ENCODE data around the gene TRIM7. TPM values are rescaled to one million over a fixed set of nuclear protein-coding genes. Genes with fewer than 3 reads are reported as not detected.

Gene TRIM7
- total and polyA plus RNA-seq, 2 donors (not counting 1 experiment from before 2014, with no cell fraction given), result 1.7 to 7.4 TPM

- DNase-seq, result peak; percentile 91
- ChIA-PET CTCF (interaction anchor here (0.6 to 7.7 kb wide), 14 partner anchors 10 to 378 kb away, joined by 3 to 105 read pairs (median 3); partner anchors contain the start of genes TRIM41, TRIM52 and TRIM7), POLR2A (interaction anchor here (0.7 to 7.2 kb wide), 13 partner anchors 10 to 378 kb away, joined by 3 to 74 read pairs (median 6); partner anchors contain the start of genes RACK1, TRIM41, TRIM52 and TRIM7)
- peaks cover 55% of the 10 kb centered on the region for H3K4me1 Mint-ChIP-seq
- under 1% methylated on average over 28 of the region's 35 CpGs for WGBS (ENCODE audit: insufficient coverage)
- no peaks in the 10 kb centered on the region for H3K27me3 ChIP-seq (replicated peaks in 1 of 4; ENCODE audit: control extremely low read depth in 1 of 4, control insufficient read depth in 3 of 4, insufficient read depth in 4 of 4, low read length in 3 of 4)
- no peaks in the 10 kb centered on the region for H3K36me3 ChIP-seq (replicated peaks in 1 of 2; ENCODE audit: control extremely low read depth in 1 of 2, control insufficient read depth in 1 of 2, extremely low read depth in 1 of 2, insufficient read depth in 2 of 2, low read length in 1 of 2)
- intact Hi-C loops (cut with micrococcal nuclease), result loop anchor here (2.0 kb wide), 2 partner anchors 16 to 328 kb away; partner anchors contain the start of gene ZFP62
- peak overlapping the region; percentile 77 for H2AFZ ChIP-seq (ENCODE audit: insufficient read depth, low read depth, low read length, poor library complexity, severe bottlenecking)
- H3K27ac ChIP-seq (ENCODE audit: low read length in 2 of 2), result peak overlapping the region; percentile 21 to 75
- H3K27me3 Mint-ChIP-seq, result peaks cover 10% of the 10 kb centered on the region
- ATAC-seq (ENCODE audit: low read depth), result peak; percentile 4
- H3K9me3 ChIP-seq (ENCODE audit: control extremely low read depth in 1 of 3, control insufficient read depth in 2 of 3, insufficient read depth in 1 of 3, low read length in 2 of 3), result peaks cover 0 to 27% (median 0%) of the 10 kb centered on the region in 3 donors
- H3K9me3 Mint-ChIP-seq (ENCODE audit: insufficient read depth), result no peaks in the 10 kb centered on the region
- H3K27ac Mint-ChIP-seq, result peak overlapping the region; percentile 97
- H3K4me1 ChIP-seq (ENCODE audit: control insufficient read depth in 2 of 2, insufficient read depth in 2 of 2, low read length in 2 of 2), result peaks cover 15 to 47% of the 10 kb centered on the region in 2 donors
- peak overlapping the region; percentile 86 to 98 (median 93) for H3K4me3 ChIP-seq (ENCODE audit: control extremely low read depth in 1 of 5, extremely low read depth in 1 of 5, insufficient read depth in 1 of 5, low read depth in 2 of 5, low read length in 4 of 5)
- peak overlapping the region; percentile 91 for H3K4me2 ChIP-seq (replicated peaks; ENCODE audit: low read depth, low read length, poor library complexity, severe bottlenecking)
- H3K79me2 ChIP-seq (ENCODE audit: control insufficient read depth, insufficient read depth, low read length), result no peaks in the 10 kb centered on the region
- TF ChIP-seq EZH2 (IDR thresholded peaks at IDR 0.05; ENCODE audit: borderline replicate concordance, insufficient read depth, low read depth, low read length, poor library complexity, severe bottlenecking), result no peak
- TF ChIP-seq CTCF (IDR thresholded peaks at IDR 0.05), result no peak
- no peaks in the 10 kb centered on the region for H4K20me1 ChIP-seq (ENCODE audit: control insufficient read depth, insufficient read depth, low read length, poor library complexity, severe bottlenecking)
- peak overlapping the region; percentile 76 for H3K9ac ChIP-seq (ENCODE audit: low read length)
- H3K4me3 Mint-ChIP-seq, result peak overlapping the region; percentile 97
Measured at GRCh38 chr5:181188700-181189362, 16.2 kb downstream of the TRIM7 start.
